OCI-LY3 (cell line): ENCODE measurements around the gene USH2A.

Experiments used
- H2AFZ ChIP-seq: fragments of 200-600, 300-600 bp; shearing (Covaris generic); 2 replicates; pipeline ENCODE4 v1.6.0; 2014; ENCODE audit warnings: antibody characterized with exemption, low read depth, low read length
- H3K27ac ChIP-seq: fragments of 200-600, 300-600 bp; sonication (generic); 2 replicates; pipeline ENCODE4 v1.5.1; 2014; ENCODE audit warnings: mild to moderate bottlenecking, low read length, moderate library complexity, mixed read lengths
- H3K27me3 ChIP-seq: fragments of 200-600, 300-600 bp; sonication (generic); 2 replicates; pipeline ENCODE4 v1.6.1; 2014; ENCODE audit warnings: low read depth, low read length, mixed read lengths
- H3K36me3 ChIP-seq: fragments of 200-600, 300-600 bp; sonication (generic); replicated peaks from 2 replicates; pipeline ENCODE3; 2014; ENCODE audit warnings: low read depth, low read length, mixed read lengths
- H3K4me1 ChIP-seq: fragments of 300-600, 200-600 bp; sonication (generic); 2 replicates; pipeline ENCODE4 v1.6.1; 2014; ENCODE audit warnings: low read length, mixed read lengths
- H3K4me2 ChIP-seq: fragments of 200-600, 300-600 bp; sonication (generic); 2 replicates; pipeline ENCODE4 v1.6.1; 2014; ENCODE audit warnings: low read length, mixed read lengths
- H3K4me3 ChIP-seq: fragments of 300-600, 200-600 bp; sonication (generic); 2 replicates; pipeline ENCODE4 v1.5.1; 2014; ENCODE audit warnings: antibody characterized with exemption, mild to moderate bottlenecking, low read length, moderate library complexity
- H3K79me2 ChIP-seq: fragments of 300-600, 200-600 bp; shearing (Covaris generic); 2 replicates; pipeline ENCODE4 v1.6.1; 2014; ENCODE audit warnings: mild to moderate bottlenecking, low read length, mixed read lengths
- H3K9ac ChIP-seq: fragments of 300-600, 200-600 bp; shearing (Covaris generic); 2 replicates; pipeline ENCODE4 v1.6.0; 2014; ENCODE audit warnings: mild to moderate bottlenecking, low read length, moderate library complexity
- H3K9me3 ChIP-seq: fragments of 200-600, 300-600 bp; shearing (Covaris generic); 2 replicates; pipeline ENCODE4 v1.6.1; 2014; ENCODE audit warnings: low read length, mixed read lengths; ENCODE audit not compliant: insufficient read depth
- H4K20me1 ChIP-seq: fragments of 200-600, 300-600 bp; sonication (generic); 2 replicates; pipeline ENCODE4 v1.6.1; 2016; ENCODE audit warnings: low read length, mixed read lengths; ENCODE audit not compliant: insufficient read depth
- CTCF ChIP-seq: fragments of 200-600, 300-600 bp; sonication (generic); IDR thresholded peaks from 2 replicates; pipeline ENCODE4 v1.5.1; 2014; ENCODE audit warnings: antibody characterized with exemption, low read length, low read depth
- EZH2phosphoT487 ChIP-seq: fragments of 200-600 bp; shearing (Covaris generic); IDR thresholded peaks from 2 replicates; pipeline ENCODE4 v1.6.1; 2018; ENCODE audit warnings: antibody characterized with exemption, mixed run types, low read depth

USH2A gene

GRCh38 chr1:216086678-216087077 lies 336.6 kb downstream of the USH2A start:
- no peak for TF ChIP-seq EZH2phosphoT487
- TF ChIP-seq CTCF, result no peak
- Histone ChIP-seq H3K4me1 (no peaks in the 10 kb centered on the region), H2AFZ (no peak overlapping the region), H3K9ac (no peak overlapping the region), H3K27me3 (no peaks in the 10 kb centered on the region), H3K9me3 (no peaks in the 10 kb centered on the region), H3K4me3 (no peak overlapping the region), H3K27ac (no peak overlapping the region), H4K20me1 (no peaks in the 10 kb centered on the region), H3K79me2 (no peaks in the 10 kb centered on the region), H3K4me2 (no peak overlapping the region), H3K36me3 (no peaks in the 10 kb centered on the region)

- Histone ChIP-seq H3K36me3 (no peaks in the 10 kb centered on the region), H3K79me2 (no peaks in the 10 kb centered on the region), H3K9ac (no peak overlapping the region), H3K4me3 (no peak overlapping the region), H2AFZ (no peak overlapping the region), H3K9me3 (no peaks in the 10 kb centered on the region), H3K27me3 (no peaks in the 10 kb centered on the region), H4K20me1 (no peaks in the 10 kb centered on the region), H3K4me1 (no peaks in the 10 kb centered on the region), H3K27ac (no peak overlapping the region), H3K4me2 (no peak overlapping the region)
- no peak for TF ChIP-seq CTCF
- no peak for TF ChIP-seq EZH2phosphoT487
These were observed 341.8 kb downstream of the USH2A start for GRCh38 chr1:216081445-216081844.

- no peak overlapping the region for H3K4me2 ChIP-seq
- no peaks in the 10 kb centered on the region for H3K9me3 ChIP-seq
- no peaks in the 10 kb centered on the region for H3K27me3 ChIP-seq
- no peak for TF ChIP-seq CTCF
- no peak for TF ChIP-seq EZH2phosphoT487
- H3K9ac ChIP-seq, result no peak overlapping the region
- no peak overlapping the region for H2AFZ ChIP-seq
- no peak overlapping the region for H3K4me3 ChIP-seq
- no peak overlapping the region for H3K27ac ChIP-seq
- H3K79me2 ChIP-seq, result no peaks in the 10 kb centered on the region
- no peaks in the 10 kb centered on the region for H3K4me1 ChIP-seq
- no peaks in the 10 kb centered on the region for H3K36me3 ChIP-seq
- H4K20me1 ChIP-seq, result no peaks in the 10 kb centered on the region
These were observed 346.5 kb downstream of the USH2A start for GRCh38 chr1:216076751-216077150.

DNA sequence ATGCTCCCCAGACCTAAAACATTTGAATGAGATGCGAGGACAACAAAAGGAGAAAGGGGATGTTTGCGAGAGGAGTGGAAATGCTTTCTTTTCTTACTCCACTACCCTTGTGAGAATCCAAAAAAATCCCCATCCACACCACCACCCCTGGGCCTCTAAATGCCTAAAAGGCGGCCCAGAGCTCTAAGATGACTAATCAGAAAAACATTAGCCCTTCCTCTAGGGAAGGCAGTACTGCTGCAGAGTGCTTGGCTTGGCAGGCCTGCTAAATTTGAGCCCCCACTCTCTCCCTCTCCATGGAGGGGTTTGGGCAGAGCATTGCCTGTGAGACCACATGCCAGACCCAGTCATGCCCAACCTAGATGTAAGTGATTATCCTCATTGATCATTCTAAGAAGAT lies 347.9 kb downstream of the USH2A start:
- no peak overlapping the region for H3K4me3 ChIP-seq
- no peaks in the 10 kb centered on the region for H3K4me1 ChIP-seq
- no peaks in the 10 kb centered on the region for H4K20me1 ChIP-seq
- no peak overlapping the region for H3K9ac ChIP-seq
- H2AFZ ChIP-seq, result no peak overlapping the region
- H3K4me2 ChIP-seq, result no peak overlapping the region
- H3K79me2 ChIP-seq, result no peaks in the 10 kb centered on the region
- no peak overlapping the region for H3K27ac ChIP-seq
- no peaks in the 10 kb centered on the region for H3K27me3 ChIP-seq
- no peaks in the 10 kb centered on the region for H3K36me3 ChIP-seq
- TF ChIP-seq EZH2phosphoT487, result no peak
- TF ChIP-seq CTCF, result no peak
- H3K9me3 ChIP-seq, result no peaks in the 10 kb centered on the region
